VCaP (cell line): ENCODE measurements around the gene FMR1.

Experiments used
- H3K27ac ChIP-seq: fragments of 450-650 bp; 2 replicates; pipeline ENCODE4 v1.5.1; 2017
- TF ChIP-seq, protein P1 (sequence below): fragments of 450-650 bp; conservative IDR thresholded peaks from 2 replicates; pipeline ENCODE4 v1.5.1; 2017; ENCODE audit warnings: mild to moderate bottlenecking, moderate library complexity

Gene FMR1

DNA sequence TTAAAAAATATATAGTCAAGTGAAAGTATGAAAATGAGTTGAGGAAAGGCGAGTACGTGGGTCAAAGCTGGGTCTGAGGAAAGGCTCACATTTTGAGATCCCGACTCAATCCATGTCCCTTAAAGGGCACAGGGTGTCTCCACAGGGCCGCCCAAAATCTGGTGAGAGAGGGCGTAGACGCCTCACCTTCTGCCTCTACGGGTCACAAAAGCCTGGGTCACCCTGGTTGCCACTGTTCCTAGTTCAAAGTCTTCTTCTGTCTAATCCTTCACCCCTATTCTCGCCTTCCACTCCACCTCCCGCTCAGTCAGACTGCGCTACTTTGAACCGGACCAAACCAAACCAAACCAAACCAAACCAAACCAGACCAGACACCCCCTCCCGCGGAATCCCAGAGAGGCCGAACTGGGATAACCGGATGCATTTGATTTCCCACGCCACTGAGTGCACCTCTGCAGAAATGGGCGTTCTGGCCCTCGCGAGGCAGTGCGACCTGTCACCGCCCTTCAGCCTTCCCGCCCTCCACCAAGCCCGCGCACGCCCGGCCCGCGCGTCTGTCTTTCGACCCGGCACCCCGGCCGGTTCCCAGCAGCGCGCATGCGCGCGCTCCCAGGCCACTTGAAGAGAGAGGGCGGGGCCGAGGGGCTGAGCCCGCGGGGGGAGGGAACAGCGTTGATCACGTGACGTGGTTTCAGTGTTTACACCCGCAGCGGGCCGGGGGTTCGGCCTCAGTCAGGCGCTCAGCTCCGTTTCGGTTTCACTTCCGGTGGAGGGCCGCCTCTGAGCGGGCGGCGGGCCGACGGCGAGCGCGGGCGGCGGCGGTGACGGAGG is at the start of gene FMR1:
Gene FMR1, plus strand, starts transcription at position 728 of the 831 bp plus-strand sequence. CDS start 261 bp downstream, outside the sequence.
- peak within 1 kb of the TSS; percentile 80 for H3K27ac ChIP-seq
- TF ChIP-seq, protein P1, sequence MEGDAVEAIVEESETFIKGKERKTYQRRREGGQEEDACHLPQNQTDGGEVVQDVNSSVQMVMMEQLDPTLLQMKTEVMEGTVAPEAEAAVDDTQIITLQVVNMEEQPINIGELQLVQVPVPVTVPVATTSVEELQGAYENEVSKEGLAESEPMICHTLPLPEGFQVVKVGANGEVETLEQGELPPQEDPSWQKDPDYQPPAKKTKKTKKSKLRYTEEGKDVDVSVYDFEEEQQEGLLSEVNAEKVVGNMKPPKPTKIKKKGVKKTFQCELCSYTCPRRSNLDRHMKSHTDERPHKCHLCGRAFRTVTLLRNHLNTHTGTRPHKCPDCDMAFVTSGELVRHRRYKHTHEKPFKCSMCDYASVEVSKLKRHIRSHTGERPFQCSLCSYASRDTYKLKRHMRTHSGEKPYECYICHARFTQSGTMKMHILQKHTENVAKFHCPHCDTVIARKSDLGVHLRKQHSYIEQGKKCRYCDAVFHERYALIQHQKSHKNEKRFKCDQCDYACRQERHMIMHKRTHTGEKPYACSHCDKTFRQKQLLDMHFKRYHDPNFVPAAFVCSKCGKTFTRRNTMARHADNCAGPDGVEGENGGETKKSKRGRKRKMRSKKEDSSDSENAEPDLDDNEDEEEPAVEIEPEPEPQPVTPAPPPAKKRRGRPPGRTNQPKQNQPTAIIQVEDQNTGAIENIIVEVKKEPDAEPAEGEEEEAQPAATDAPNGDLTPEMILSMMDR: no peak

DNA sequence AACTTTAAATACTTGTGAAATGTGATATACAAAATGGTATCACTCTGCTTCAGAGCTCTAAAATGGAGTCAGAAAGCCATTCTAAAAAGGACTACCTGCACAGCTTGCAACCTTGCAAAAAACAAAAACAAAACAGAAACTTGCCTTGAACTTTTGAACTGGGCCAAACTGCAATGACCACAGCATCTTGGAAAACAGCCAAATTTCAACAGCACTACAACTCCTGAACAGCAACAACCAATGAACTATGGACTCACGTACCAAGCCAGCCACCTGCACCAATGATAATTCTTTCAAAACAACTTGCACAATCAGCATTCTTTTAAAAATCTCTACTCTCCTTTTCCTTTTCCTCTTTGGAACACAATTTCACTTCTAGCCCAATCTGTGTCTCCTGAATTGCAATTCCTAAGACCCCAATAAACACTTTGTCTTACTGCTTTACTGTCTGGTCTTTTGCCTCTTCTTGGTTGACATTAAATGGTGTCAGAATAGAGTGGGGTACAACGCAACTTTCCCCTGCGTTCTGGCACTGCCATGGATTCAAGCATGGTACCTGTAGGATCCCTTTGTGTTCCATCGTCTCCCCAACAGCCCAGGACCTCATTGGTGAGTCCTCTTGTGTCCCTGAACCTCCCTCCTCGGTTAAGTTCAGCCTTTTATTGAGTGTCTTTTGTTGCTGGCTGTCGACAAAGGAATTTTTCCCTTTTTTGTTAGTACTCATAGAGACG is 35.7 kb upstream of the FMR1 start:
- TF ChIP-seq, protein P1: no peak
- no peak overlapping the region for H3K27ac ChIP-seq

DNA sequence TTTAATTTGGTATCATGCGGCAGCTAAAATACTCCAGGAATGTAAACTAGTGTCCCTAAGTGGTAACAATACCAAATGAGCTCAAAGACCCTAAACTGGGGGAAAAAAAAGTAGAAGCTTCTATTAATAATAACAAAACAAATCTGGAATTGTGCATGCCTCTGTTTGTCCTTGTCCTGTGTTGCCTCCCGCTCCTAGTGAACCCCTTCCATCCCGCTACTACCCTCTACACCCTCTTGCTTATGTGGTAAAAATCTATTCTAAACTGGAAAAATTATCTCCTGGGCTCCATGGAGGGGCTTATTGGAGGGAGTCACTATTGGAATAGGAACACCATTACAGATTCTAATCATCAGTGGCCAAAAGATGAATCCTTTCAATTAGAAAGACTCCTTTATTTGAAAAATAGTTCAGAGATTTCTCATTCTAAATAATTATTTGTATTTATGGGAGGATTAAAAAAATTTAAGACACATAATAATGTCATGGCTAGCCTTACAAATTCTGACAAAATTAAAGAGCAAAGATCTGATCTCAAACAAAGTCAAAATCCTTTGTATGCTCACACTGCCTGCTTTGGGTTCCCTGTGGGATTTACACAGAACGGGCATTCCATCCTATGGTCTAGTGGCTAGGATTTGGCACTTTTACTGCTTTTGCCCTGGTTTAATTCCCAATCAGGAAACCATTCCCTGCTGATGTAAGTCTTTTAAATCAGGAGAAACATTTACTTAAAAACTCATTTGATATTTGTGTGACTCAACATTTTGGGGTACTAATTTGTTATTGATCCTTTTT is 34.7 kb upstream of the FMR1 start:
- TF ChIP-seq, protein P1: no peak
- H3K27ac ChIP-seq: no peak overlapping the region

DNA sequence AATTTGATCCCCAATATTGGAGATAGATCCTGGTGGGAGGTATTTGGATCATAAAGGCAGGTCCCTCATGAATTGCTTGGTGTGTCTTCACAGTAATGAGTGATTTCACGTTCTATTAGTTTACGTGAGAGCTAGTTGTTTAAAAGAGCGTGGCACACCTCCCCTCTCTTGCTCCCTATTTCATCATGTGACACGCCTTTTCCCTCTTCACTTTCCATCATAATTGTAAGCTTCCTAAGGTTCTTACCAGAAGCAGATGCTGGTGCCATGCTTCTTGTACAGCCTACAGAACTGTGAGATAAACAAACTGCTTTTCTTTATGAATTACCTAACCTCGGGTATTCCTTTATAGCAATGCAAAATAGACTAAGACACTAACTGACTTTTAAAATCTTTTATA is 34.0 kb upstream of the FMR1 start:
- TF ChIP-seq, protein P1: no peak

DNA sequence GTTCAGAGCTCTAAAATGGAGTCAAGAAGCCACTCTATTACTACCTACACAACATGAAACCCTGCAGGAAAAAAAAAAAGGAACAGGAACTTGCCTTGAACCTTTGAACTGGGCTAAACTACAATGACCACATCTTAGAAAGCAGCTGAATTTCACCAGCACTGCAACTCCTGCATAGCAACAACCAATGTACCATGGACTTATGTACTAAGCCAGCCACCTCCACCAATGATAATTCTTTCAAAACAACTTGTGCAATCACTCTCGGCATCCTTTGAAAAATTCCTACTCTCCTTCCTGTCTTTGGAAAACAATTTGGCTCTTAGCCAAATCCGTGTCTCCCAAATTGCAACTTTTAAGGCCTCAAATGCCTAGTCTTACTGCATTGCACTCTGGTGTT is 26.8 kb upstream of the FMR1 start:
- H3K27ac ChIP-seq: no peak overlapping the region
- TF ChIP-seq, protein P1: no peak

More for the DNA sequence above, 34.0 kb upstream of the FMR1 start:
- H3K27ac ChIP-seq: no peak overlapping the region

DNA sequence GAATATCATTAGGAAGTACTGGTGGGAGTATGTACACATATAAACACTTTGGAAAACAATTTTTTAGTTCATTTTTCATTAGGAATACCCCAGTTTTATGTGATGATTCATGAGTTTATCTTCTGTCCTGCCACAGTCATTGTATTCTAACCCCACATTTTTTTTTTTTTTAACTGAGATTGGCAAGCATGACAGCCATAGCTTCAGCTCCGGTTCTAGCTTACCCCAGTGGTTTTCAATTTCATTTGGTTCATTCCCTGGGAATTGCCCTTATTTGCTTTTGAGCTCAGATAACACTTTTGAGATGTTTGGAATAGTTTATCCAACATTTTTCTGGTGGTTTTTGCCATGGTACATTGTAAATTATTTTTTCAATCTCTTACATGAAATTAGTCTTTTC is 21.0 kb upstream of the FMR1 start:
- TF ChIP-seq, protein P1: no peak

DNA sequence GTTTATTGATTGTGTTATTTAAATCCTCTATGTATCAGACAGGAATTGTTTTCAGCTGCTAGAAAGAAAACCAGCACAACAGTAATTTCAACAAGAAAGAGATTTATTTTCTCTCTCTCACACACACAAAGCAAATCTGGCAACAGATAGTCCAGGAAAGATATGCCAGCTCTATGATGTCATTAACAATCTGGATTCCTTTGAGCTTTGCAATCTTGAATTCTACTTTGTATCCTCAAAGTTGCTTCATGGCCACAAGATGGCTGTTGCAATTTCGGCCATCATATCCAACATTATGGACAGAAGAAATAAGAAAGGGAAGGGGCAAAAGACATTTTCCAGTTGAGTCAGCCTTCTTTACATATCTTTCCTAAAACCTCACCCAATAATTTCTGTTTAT is 19.8 kb upstream of the FMR1 start:
- no peak overlapping the region for H3K27ac ChIP-seq
- TF ChIP-seq, protein P1: no peak

More for the DNA sequence above, 21.0 kb upstream of the FMR1 start:
- H3K27ac ChIP-seq: no peak overlapping the region
